D721Med (cell line): ENCODE data around the gene ZNF74.
"Not testable (repeated sequence)": the region's sequence is repeated elsewhere in the genome, so short reads cannot be mapped to it uniquely, and the experiment has no call there.

Source experiments
- DNase-seq: peaks from one replicate; pipeline ENCODE4 v3.0.0; 2011; ENCODE audit warnings: low spot score; ENCODE audit not compliant: insufficient read length
- FAIRE-seq: peaks from 2 replicates; lab custom pipeline; 2011; peaks lifted over from hg19 to GRCh38; lab: Jason Lieb, UNC
- TF ChIP-seq, protein P1 (sequence below): IDR thresholded peaks from 2 replicates; pipeline ENCODE4 v1.5.1; 2012; ENCODE audit warnings: mild to moderate bottlenecking, control low read depth; ENCODE audit not compliant: insufficient read depth; ENCODE audit errors: missing control alignments

The ZNF74 gene

DNA sequence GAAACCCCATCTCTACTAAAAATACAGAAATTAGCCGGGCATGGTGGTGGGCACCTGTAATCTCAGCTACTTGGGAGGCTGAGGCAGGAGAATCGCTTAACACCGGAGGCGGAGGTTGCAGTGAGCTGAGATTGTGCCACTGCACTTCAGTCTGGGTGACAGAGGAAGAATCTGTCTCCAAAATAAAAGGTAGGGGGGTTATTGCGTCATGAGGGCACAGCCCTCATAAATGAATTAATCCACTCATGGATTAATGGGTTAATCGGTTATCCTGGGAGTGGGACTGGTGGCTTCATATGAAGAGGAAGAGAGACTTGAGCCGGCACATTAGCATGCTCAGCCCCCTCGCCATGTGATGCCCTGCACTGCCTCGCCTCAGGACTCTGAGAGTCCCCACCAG lies 25.1 kb upstream of the ZNF74 start:
- DNase-seq, FAIRE-seq: not testable (repeated sequence)

DNA sequence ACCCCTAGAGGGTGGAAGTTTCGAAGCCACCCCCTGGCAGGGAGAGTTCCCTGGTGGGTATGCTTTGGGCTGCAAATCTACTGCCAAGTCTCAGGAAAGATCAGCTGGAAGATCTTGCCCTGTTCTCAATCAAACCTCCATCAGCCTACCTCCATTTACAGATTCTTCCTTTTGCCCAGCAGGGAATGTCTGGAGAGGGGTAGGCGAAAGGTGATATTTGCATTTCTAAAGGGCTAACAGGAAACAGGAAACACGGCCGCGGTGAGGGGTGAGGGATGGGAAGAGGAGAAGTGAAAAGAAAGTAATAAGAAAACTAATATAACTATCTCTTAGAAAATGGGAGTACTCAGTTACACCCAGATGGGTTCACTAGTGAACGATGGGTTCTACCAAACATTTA lies 22.3 kb upstream of the ZNF74 start:
- FAIRE-seq: not testable (repeated sequence)

DNA sequence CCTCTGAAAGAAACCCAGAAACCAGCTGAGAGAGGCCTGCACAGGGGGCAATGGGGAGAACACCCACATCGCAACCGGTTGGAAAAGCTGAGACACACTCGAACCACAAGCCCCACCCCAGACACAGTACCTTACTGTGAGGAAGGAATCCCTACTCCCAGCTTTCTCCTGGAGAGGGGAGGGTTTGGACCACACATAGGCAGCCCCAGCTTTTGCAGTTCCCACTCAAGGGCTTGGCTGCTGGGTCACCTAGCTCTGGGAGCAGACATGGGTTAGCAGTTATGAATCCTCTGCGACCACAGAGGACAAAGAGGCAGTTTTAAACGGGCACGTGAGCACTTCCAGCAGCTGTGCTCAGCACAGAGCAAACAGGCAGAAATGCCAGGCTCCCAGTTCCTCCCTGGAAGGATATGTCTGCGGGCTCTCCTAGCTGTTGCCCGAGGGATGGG lies 21.5 kb upstream of the ZNF74 start:
- FAIRE-seq, DNase-seq: not testable (repeated sequence)

More for the DNA sequence above, 22.3 kb upstream of the ZNF74 start:
- DNase-seq: not testable (repeated sequence)

DNA sequence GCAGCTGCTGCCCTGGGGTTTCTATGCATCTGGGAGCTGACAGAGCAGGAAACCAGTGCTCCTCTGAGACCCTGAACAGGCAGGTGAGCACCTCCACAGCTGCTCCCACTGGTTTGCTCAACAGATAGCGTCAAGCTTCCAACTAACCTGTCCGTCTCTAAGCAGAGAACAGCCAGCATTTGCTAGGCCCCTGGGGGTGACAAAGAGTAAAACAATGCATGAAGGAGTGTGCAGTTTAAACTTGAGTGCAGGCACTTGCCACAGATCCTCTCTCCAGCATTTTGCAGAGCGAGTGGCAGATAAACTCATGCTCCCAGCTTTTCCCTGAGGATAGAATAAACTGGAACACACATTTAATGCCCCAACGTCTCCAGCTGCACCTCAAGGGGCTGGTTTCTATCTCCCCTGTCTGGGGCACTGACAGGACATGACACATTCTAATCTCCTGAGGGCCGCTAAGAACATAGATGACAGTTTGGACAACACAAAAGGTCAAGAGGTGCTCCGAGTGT lies 20.7 kb upstream of the ZNF74 start:
- DNase-seq, FAIRE-seq: not testable (repeated sequence)

DNA sequence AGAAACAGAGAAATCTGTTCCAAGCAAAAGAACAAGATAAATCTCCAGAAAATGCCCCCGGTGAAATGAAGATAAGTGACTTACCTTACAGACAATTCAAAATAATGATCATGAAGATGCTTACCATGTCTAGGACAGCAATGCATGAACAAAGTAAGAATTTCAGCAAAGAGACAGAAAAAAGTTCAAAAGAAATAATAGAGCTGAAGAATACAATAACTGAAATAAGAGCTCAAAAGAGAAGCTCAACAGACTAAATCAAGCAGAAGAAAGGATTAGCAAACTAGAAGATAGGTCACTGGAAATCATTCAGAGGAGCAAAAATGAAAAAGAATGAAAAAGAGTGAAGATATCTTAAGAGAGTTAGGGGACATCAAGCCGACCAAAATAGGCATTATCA lies 19.8 kb upstream of the ZNF74 start:
- FAIRE-seq, DNase-seq: not testable (repeated sequence)

DNA sequence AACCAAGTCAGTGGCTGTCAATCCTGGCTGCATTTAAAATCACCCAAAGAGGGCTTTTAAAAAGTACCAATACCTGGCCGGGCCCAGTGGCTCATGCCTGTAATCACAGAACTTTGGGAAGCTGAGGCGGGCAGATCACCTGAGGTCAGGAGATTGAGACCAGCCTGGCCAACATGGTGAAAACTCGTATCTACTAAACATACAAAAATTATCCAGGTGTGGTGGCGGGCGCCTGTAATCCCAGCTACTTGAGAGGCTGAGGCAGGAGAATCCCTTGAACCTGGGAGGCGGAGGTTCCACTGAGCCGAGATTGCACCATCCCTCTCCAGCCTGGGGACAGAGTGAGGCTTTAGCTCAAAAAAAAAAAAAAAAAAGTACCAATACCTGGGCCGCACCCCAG lies 17.7 kb upstream of the ZNF74 start:
- FAIRE-seq, DNase-seq: not testable (repeated sequence)

DNA sequence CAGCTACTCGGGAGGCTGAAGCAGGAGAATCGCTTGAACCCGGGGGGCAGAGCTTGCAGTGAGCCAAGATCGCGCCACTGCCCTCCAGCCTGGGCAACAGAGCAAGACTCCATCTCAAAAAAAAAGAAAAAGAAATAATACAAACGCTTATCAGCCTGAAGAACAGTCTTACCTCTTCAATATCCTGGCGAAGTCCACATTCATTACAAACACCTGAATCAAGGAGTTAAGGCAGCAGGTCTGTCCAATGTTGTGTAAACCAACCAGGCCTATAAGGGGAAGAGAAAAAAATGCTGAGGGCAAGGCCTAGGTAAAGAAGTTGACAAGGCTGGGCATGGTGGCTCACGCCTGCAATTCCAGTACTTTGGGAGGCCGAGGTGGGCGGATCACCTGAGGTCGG lies 17.0 kb upstream of the ZNF74 start:
- FAIRE-seq, DNase-seq: not testable (repeated sequence)

DNA sequence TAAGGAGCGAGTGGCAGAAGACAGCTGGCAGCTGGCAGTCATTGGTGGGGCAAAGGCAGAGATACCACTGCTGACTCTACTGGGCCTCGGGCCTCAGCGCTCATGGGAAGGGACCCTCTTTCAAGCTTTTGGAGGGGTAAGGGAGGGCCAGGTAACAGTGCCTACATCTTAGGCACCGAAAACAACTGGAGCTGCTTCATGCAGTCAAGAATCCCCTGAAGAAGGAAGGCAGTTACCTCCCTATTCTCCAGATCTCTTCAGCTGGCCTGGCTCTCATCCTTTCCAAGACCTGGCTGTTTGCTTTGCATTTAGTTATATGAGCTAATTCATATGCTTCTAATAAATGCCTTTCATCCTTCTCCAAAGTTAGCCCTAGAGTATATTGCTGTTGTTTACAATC lies 15.8 kb upstream of the ZNF74 start:
- no peak for FAIRE-seq
- DNase-seq: no peak
- TF ChIP-seq, protein P1, sequence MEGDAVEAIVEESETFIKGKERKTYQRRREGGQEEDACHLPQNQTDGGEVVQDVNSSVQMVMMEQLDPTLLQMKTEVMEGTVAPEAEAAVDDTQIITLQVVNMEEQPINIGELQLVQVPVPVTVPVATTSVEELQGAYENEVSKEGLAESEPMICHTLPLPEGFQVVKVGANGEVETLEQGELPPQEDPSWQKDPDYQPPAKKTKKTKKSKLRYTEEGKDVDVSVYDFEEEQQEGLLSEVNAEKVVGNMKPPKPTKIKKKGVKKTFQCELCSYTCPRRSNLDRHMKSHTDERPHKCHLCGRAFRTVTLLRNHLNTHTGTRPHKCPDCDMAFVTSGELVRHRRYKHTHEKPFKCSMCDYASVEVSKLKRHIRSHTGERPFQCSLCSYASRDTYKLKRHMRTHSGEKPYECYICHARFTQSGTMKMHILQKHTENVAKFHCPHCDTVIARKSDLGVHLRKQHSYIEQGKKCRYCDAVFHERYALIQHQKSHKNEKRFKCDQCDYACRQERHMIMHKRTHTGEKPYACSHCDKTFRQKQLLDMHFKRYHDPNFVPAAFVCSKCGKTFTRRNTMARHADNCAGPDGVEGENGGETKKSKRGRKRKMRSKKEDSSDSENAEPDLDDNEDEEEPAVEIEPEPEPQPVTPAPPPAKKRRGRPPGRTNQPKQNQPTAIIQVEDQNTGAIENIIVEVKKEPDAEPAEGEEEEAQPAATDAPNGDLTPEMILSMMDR: no peak

DNA sequence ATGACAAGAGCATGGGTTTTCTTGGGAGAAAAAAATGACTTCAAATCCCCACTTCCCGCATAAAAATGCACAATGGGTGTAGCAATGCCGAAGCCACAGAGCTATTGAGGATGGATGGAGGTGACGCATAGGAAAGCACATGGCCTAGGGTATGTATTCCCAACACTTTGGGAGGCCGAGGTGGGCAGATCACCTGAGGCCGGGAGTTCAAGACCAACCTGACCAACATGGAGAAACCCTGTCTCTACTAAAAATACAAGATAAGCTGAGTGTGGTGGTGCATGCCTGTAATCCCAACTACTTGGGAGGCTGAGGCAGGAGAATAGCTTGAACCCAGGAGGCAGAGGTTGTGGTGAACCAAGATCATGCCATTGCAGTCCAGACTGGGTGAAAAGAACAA lies 15.3 kb upstream of the ZNF74 start:
- FAIRE-seq: not testable (repeated sequence)

DNA sequence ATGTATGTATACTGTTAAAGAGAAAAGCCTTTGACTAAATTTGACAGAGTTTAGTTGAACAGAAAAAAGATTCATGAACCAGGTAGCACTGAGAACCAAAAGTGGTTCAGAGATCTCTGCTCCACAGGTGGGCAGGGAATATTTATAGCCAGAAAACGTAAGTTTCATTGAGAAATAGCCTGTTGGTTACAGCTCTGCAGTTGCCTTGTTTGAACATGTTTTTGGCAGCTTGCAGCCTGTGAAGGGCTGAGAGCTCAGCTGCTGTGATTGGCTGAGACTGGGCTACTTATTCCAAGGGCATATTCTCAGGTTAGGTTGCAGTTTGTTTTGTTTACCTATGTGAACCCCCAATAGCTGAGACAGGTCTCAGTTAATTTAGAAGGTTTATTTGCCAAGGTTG lies 13.5 kb upstream of the ZNF74 start:
- DNase-seq: no peak
- TF ChIP-seq, protein P1: no peak
- no peak for FAIRE-seq

More for the DNA sequence above, 15.3 kb upstream of the ZNF74 start:
- DNase-seq: not testable (repeated sequence)

DNA sequence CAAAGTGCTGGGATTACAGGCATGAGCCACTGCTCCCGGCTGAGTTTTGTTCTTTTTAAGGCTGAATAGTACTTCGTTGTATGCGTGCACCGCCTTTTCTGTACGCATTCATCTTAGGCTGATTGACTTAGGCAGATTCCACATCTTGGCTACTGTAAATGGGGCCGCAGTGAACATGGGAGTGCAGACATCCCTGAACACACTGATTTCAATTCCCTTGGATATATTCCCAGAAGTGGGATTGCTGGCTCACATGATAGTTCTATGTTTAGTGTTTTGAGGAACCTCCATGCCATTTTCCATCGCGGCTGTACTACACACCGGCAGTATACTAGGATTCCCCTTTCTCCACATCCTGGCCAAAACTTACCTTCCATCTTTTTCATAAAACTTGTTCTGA lies 10.4 kb upstream of the ZNF74 start:
- DNase-seq: no peak
- TF ChIP-seq, protein P1: no peak
- no peak for FAIRE-seq

DNA sequence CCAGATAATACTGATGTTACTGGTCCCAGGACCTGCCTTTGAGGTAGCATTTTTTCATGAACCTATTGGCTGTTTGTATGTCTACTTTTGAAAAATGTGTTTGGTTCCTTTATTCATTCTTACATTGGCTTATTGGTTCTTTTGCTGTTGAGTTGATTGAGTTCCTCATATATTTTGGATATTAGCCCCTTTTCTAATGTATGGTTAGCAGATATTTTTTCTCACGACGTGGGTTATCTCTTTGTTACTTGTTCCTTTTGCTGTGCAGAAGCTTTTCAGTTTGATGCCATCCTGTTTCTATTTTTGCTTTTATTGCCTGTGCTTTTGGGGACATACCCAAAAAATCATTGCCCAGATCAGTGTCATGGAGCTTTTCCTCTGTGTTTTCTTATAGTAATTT lies 9.8 kb upstream of the ZNF74 start:
- no peak for FAIRE-seq
- TF ChIP-seq, protein P1: no peak
- no peak for DNase-seq
